HEK293 (cell line): ENCODE results near the gene TAS1R2.

Experiments
- CTCF ChIA-PET: fragments of 350-600 bp; formaldehyde crosslinking; extraction: SDS; loops from one replicate; lab custom pipeline; 2021; ENCODE audit warnings: antibody characterized with exemption; lab: Yijun Ruan, JAX
- POLR2A ChIA-PET: fragments of 300-600 bp; formaldehyde crosslinking; extraction: SDS; loops from one replicate; lab custom pipeline; 2020; ENCODE audit warnings: antibody characterized with exemption, inconsistent platforms; lab: Yijun Ruan, JAX
- H3K27ac ChIP-seq: fragments of 200-500 bp; sonication (Bioruptor generic); 2 replicates; pipeline ENCODE4 v1.5.1; 2014; ENCODE audit warnings: low read depth, low read length, control low read depth, inconsistent platforms; ENCODE audit errors: extremely low read depth
- H3K36me3 ChIP-seq, 2 experiments: fragments of 200-500 bp in 1 of 2; sonication (Bioruptor generic) in 1 of 2; 1 replicate in 1 of 2; 2 replicates in 1 of 2; pipeline ENCODE4 v1.5.1; 2014 to 2017; ENCODE audit warnings: inconsistent platforms in 2 of 2, low read length in 2 of 2; ENCODE audit not compliant: control insufficient read depth in 2 of 2, insufficient read depth in 1 of 2
- H3K4me1 ChIP-seq: fragments of 200-500 bp; sonication (Bioruptor generic); 2 replicates; pipeline ENCODE4 v1.5.1; 2014; ENCODE audit warnings: mild to moderate bottlenecking, low read length, inconsistent platforms; ENCODE audit not compliant: control insufficient read depth, insufficient read depth
- H3K4me3 ChIP-seq: 2 replicates; pipeline ENCODE4 v1.5.1; 2011; ENCODE audit warnings: low read depth, mild to moderate bottlenecking, control low read depth, low read length, moderate library complexity
- H3K9me3 ChIP-seq: fragments of 200-500 bp; sonication (Bioruptor generic); 2 replicates; pipeline ENCODE4 v1.5.1; 2014; ENCODE audit warnings: low read depth, low read length, inconsistent platforms; ENCODE audit not compliant: control insufficient read depth, insufficient read depth
- ELK4 ChIP-seq: IDR thresholded peaks from 2 replicates; pipeline ENCODE4 v1.6.1; 2011; ENCODE audit warnings: mild to moderate bottlenecking, low read depth, low read length, borderline replicate concordance
- MEIS1 ChIP-seq: sonication (generic); formaldehyde crosslinking; IDR thresholded peaks from 2 replicates; pipeline ENCODE4 v1.8.1; 2022; ENCODE audit warnings: missing genetic modification reagents, mild to moderate bottlenecking, borderline replicate concordance
- SP3 ChIP-seq: fragments of 450-650 bp; formaldehyde crosslinking; IDR thresholded peaks from 2 replicates; pipeline ENCODE4 v1.5.1; 2016; ENCODE audit warnings: missing biosample characterization, missing genetic modification characterization
- ZFP3 ChIP-seq: fragments of 450-650 bp; formaldehyde crosslinking; IDR thresholded peaks from 2 replicates; pipeline ENCODE4 v1.5.1; 2016; ENCODE audit warnings: low read depth, missing biosample characterization, missing genetic modification characterization
- ZNF133 ChIP-seq: fragments of 450-650 bp; formaldehyde crosslinking; IDR thresholded peaks from 2 replicates; pipeline ENCODE4 v1.5.1; 2016; ENCODE audit warnings: missing biosample characterization, missing genetic modification characterization
- ZNF184 ChIP-seq: fragments of 450-650 bp; IDR thresholded peaks from 2 replicates; pipeline ENCODE4 v1.5.1; 2018; ENCODE audit warnings: missing biosample characterization, mild to moderate bottlenecking, missing genetic modification characterization
- ZNF292 ChIP-seq: fragments of 450-650 bp; formaldehyde crosslinking; IDR thresholded peaks from 2 replicates; pipeline ENCODE4 v1.5.1; 2016; ENCODE audit warnings: low read depth, missing biosample characterization, missing genetic modification characterization, borderline replicate concordance
- ZNF530 ChIP-seq: fragments of 450-650 bp; formaldehyde crosslinking; IDR thresholded peaks from 2 replicates; pipeline ENCODE4 v1.5.1; 2016; ENCODE audit warnings: low read depth, missing biosample characterization, missing genetic modification characterization
- ZNF549 ChIP-seq: fragments of 450-650 bp; IDR thresholded peaks from 2 replicates; pipeline ENCODE4 v1.5.1; 2018; ENCODE audit warnings: missing biosample characterization, missing genetic modification characterization, mild to moderate bottlenecking, inconsistent platforms, moderate library complexity
- ZSCAN30 ChIP-seq: fragments of 450-650 bp; IDR thresholded peaks from 2 replicates; pipeline ENCODE4 v1.5.1; 2018; ENCODE audit warnings: missing biosample characterization, mild to moderate bottlenecking, missing genetic modification characterization, moderate library complexity

The TAS1R2 gene

GRCh38 chr1:18793164-18793563 is 66.3 kb downstream of the TAS1R2 start:
- CTCF ChIA-PET = interaction anchor here (0.6 kb wide), 1 partner anchor 29 kb away, joined by 3 read pairs; no protein-coding TSS in a partner anchor
- H3K36me3 ChIP-seq = no peaks in the 10 kb centered on the region
- H3K9me3 ChIP-seq = no peaks in the 10 kb centered on the region
- no peak overlapping the region for H3K27ac ChIP-seq
- no peaks in the 10 kb centered on the region; the same call in 1 of the 2 replicates for H3K4me1 ChIP-seq
- H3K4me3 ChIP-seq = no peak overlapping the region
- POLR2A ChIA-PET = no interaction called here
- TF ChIP-seq ZNF549 (tag by site-specific recombination) (no peak), SP3 (no peak), ZNF184 (tag by site-specific recombination) (no peak), ZNF133 (tag by site-specific recombination) (no peak), MEIS1 (CRISPR knock-in tag) (no peak), ZSCAN30 (tag by site-specific recombination) (no peak), ZNF292 (tag by site-specific recombination) (no peak)

DNA sequence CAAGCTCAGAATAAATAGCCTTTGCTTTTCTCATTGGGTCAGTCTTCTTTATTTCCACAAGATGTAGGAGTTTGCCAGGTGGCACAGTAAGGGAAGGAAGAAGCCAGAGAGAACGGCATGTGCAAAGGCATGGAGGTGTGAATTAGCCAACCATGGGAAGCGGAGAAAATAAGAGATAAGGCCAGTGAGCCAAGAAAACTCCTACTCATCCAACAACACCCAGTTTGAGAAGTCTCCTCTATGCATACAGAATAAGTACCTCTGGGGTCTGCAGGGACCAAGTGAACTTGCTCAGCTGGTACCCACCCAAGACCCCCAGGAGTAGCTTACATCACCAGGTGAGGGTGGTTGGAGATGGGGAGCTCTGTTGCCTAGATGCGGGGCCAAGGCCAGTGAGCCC is 66.7 kb downstream of the TAS1R2 start:
- TF ChIP-seq ZNF530 = no peak
- peak; percentile 75 for TF ChIP-seq ZFP3 (tag by site-specific recombination)
- no peak for TF ChIP-seq ELK4
- TF ChIP-seq, all 188 proteins: peak for 1
- Histone ChIP-seq H3K9me3 (no peaks in the 10 kb centered on the region), H3K4me1 (no peaks in the 10 kb centered on the region; the same call in 1 of the 2 replicates), H3K27ac (no peak overlapping the region), H3K36me3 (no peaks in the 10 kb centered on the region), H3K4me3 (no peak overlapping the region)
- ChIA-PET POLR2A (no interaction called here), CTCF (no interaction called here)
